ENCODE measurements around the gene PLCXD3. TPM values are rescaled to one million over a fixed set of nuclear protein-coding genes. Genes with fewer than 3 reads are reported as not detected.
"Not testable (repeated sequence)": the region's sequence is repeated elsewhere in the genome, so short reads cannot be mapped to it uniquely, and the experiment has no call there.

PLCXD3 gene
- polyA plus RNA-seq, 3 donors = 1.4 to 11.2 (median 1.4) TPM

- H3K27ac ChIP-seq (ENCODE audit: low read depth, low read length) = no peak overlapping the region
- 80 to 88% (median 86%) methylated on average over 3 of the region's 3 CpGs for WGBS, 3 donors
Observed at GRCh38 chr5:41507501-41507900, 2.9 kb downstream of the PLCXD3 start.

- H3K27ac ChIP-seq (ENCODE audit: low read depth, low read length) = no peak overlapping the region
Observed at GRCh38 chr5:41503860-41504259, 6.5 kb downstream of the PLCXD3 start.

GRCh38 chr5:41503310-41503709 lies 7.1 kb downstream of the PLCXD3 start:
- WGBS, 3 donors = 64 to 73% (median 72%) methylated on average over 2 of the region's 2 CpGs
- H3K27ac ChIP-seq (ENCODE audit: low read depth, low read length) = no peak overlapping the region

- WGBS, 3 donors = 82 to 89% (median 85%) methylated on average over 23 to 24 of the region's 24 CpGs
- not testable (repeated sequence) for H3K27ac ChIP-seq (ENCODE audit: low read depth, low read length)
Observed at GRCh38 chr5:41493490-41494126, 16.8 kb downstream of the PLCXD3 start.

- 79 to 88% (median 86%) methylated on average over 3 of the region's 3 CpGs for WGBS, 3 donors
Observed at GRCh38 chr5:41485533-41485932, 24.9 kb downstream of the PLCXD3 start.

GRCh38 chr5:41482715-41483114 lies 27.7 kb downstream of the PLCXD3 start:
- H3K27ac ChIP-seq (ENCODE audit: low read depth, low read length) = no peak overlapping the region
- WGBS, 3 donors = 67 to 80% (median 68%) methylated on average over 2 of the region's 2 CpGs

More at GRCh38 chr5:41485533-41485932, 24.9 kb downstream of the PLCXD3 start:
- no peak overlapping the region for H3K27ac ChIP-seq (ENCODE audit: low read depth, low read length)

GRCh38 chr5:41482173-41482572 lies 28.2 kb downstream of the PLCXD3 start:
- 83 to 89% (median 86%) methylated on average over 6 of the region's 6 CpGs for WGBS, 3 donors
- H3K27ac ChIP-seq (ENCODE audit: low read depth, low read length) = no peak overlapping the region

GRCh38 chr5:41471571-41472208 lies 38.7 kb downstream of the PLCXD3 start:
- WGBS, 3 donors = no CpG with 5 or more reads among the region's 1 CpG

GRCh38 chr5:41465493-41466171 lies 44.8 kb downstream of the PLCXD3 start:
- 75 to 79% (median 77%) methylated on average over 3 of the region's 3 CpGs for WGBS, 3 donors
- no peak overlapping the region for H3K27ac ChIP-seq (ENCODE audit: low read depth, low read length)

More at GRCh38 chr5:41471571-41472208, 38.7 kb downstream of the PLCXD3 start:
- not testable (repeated sequence) for H3K27ac ChIP-seq (ENCODE audit: low read depth, low read length)

- H3K27ac ChIP-seq (ENCODE audit: low read depth, low read length) = no peak overlapping the region
- 94 to 97% (median 97%) methylated on average over 1 of the region's 1 CpG for WGBS, 3 donors
Observed at GRCh38 chr5:41459557-41459956, 50.8 kb downstream of the PLCXD3 start.

- 88 to 95% (median 91%) methylated on average over 2 of the region's 2 CpGs for WGBS, 3 donors
- no peak overlapping the region for H3K27ac ChIP-seq (ENCODE audit: low read depth, low read length)
Observed at GRCh38 chr5:41457094-41457493, 53.3 kb downstream of the PLCXD3 start.

GRCh38 chr5:41452506-41452905 lies 57.9 kb downstream of the PLCXD3 start:
- WGBS, 3 donors = 41 to 76% (median 76%) methylated on average over 2 of the region's 2 CpGs

GRCh38 chr5:41447650-41448510 lies 62.5 kb downstream of the PLCXD3 start:
- WGBS, 3 donors = 69 to 72% (median 71%) methylated on average over 3 of the region's 3 CpGs
- H3K27ac ChIP-seq (ENCODE audit: low read depth, low read length) = no peak overlapping the region

More at GRCh38 chr5:41452506-41452905, 57.9 kb downstream of the PLCXD3 start:
- H3K27ac ChIP-seq (ENCODE audit: low read depth, low read length) = no peak overlapping the region

GRCh38 chr5:41445937-41446563 lies 64.4 kb downstream of the PLCXD3 start:
- H3K27ac ChIP-seq (ENCODE audit: low read depth, low read length) = no peak overlapping the region
- 90 to 94% (median 94%) methylated on average over 15 to 16 of the region's 16 CpGs for WGBS, 3 donors

- WGBS, 3 donors = 37 to 84% (median 81%) methylated on average over 1 of the region's 1 CpG
- H3K27ac ChIP-seq (ENCODE audit: low read depth, low read length) = no peak overlapping the region
Observed at GRCh38 chr5:41435276-41435675, 75.1 kb downstream of the PLCXD3 start.

- H3K27ac ChIP-seq (ENCODE audit: low read depth, low read length) = no peak overlapping the region
- WGBS, 3 donors = 50 to 72% (median 63%) methylated on average over 4 of the region's 4 CpGs
Observed at GRCh38 chr5:41433552-41434181, 76.7 kb downstream of the PLCXD3 start.

GRCh38 chr5:41432481-41433253 lies 77.7 kb downstream of the PLCXD3 start:
- no peak overlapping the region for H3K27ac ChIP-seq (ENCODE audit: low read depth, low read length)
- WGBS, 3 donors = 31 to 77% (median 70%) methylated on average over 5 of the region's 5 CpGs
